Mucosa of rectum (tissue), 2 donors: Measurements from ENCODE around the gene PKD2L2.

Experiments used
- H3K27ac ChIP-seq, 2 donors: one replicate each; pipeline ENCODE4 v1.7.0; 2013; ENCODE audit warnings: inconsistent platforms in 2 of 2, low read depth in 2 of 2, low read length in 2 of 2
- H3K27me3 ChIP-seq, 2 donors: one replicate each; pipeline ENCODE4 v1.7.0; 2013; ENCODE audit warnings: low read length in 2 of 2; ENCODE audit not compliant: control insufficient read depth in 2 of 2, insufficient read depth in 2 of 2
- H3K36me3 ChIP-seq, 2 donors: one replicate each; pipeline ENCODE4 v1.7.0; 2013; ENCODE audit warnings: low read length in 2 of 2; ENCODE audit not compliant: control insufficient read depth in 2 of 2, insufficient read depth in 2 of 2
- H3K4me1 ChIP-seq, 2 donors: one replicate each; pipeline ENCODE4 v1.7.0; 2013; ENCODE audit warnings: low read length in 2 of 2, mild to moderate bottlenecking in 1 of 2; ENCODE audit not compliant: control insufficient read depth in 2 of 2, insufficient read depth in 2 of 2
- H3K4me3 ChIP-seq, 2 donors: one replicate each; pipeline ENCODE4 v1.7.0; 2013; ENCODE audit warnings: low read length in 2 of 2
- H3K9ac ChIP-seq, 2 donors: one replicate each; pipeline ENCODE4 v1.7.0; 2013; ENCODE audit warnings: low read length in 2 of 2, low read depth in 1 of 2, mild to moderate bottlenecking in 1 of 2
- H3K9me3 ChIP-seq, 2 donors: one replicate each; pipeline ENCODE4 v1.7.0; 2013; ENCODE audit warnings: low read length in 2 of 2; ENCODE audit not compliant: control insufficient read depth in 2 of 2
- donor health status: healthy.
- donor health status: Normal muscosa, but diverticular disease.

Gene PKD2L2

GRCh38 chr5:137916923-137917322 is 27.7 kb downstream of the PKD2L2 start:
- Histone ChIP-seq H3K9me3 (peaks cover 0 to 2% of the 10 kb centered on the region in 2 donors), H3K4me3 (no peak overlapping the region)

GRCh38 chr5:137921931-137922330 is 32.7 kb downstream of the PKD2L2 start:
- no peak overlapping the region for H3K9ac ChIP-seq
- no peak overlapping the region for H3K4me3 ChIP-seq
- H3K9me3 ChIP-seq = no peaks in the 10 kb centered on the region
- no peaks in the 10 kb centered on the region for H3K36me3 ChIP-seq
- H3K4me1 ChIP-seq = no peaks in the 10 kb centered on the region
- H3K27me3 ChIP-seq = no peaks in the 10 kb centered on the region
- H3K27ac ChIP-seq = no peak overlapping the region

More at GRCh38 chr5:137916923-137917322, 27.7 kb downstream of the PKD2L2 start:
- Histone ChIP-seq H3K4me1 (no peaks in the 10 kb centered on the region), H3K9ac (no peak overlapping the region), H3K27me3 (no peaks in the 10 kb centered on the region), H3K27ac (no peak overlapping the region), H3K36me3 (no peaks in the 10 kb centered on the region)

GRCh38 chr5:137923856-137924255 is 34.6 kb downstream of the PKD2L2 start:
- no peak overlapping the region for H3K27ac ChIP-seq
- no peaks in the 10 kb centered on the region for H3K9me3 ChIP-seq
- H3K4me1 ChIP-seq = no peaks in the 10 kb centered on the region
- no peak overlapping the region for H3K9ac ChIP-seq
- H3K27me3 ChIP-seq = no peaks in the 10 kb centered on the region
- H3K36me3 ChIP-seq = no peaks in the 10 kb centered on the region
- no peak overlapping the region for H3K4me3 ChIP-seq

- Histone ChIP-seq H3K36me3 (peaks cover 5 to 7% of the 10 kb centered on the region in 2 donors), H3K9ac (no peak overlapping the region), H3K4me1 (peaks cover 0 to 7% of the 10 kb centered on the region in 2 donors), H3K9me3 (no peaks in the 10 kb centered on the region), H3K4me3 (no peak overlapping the region), H3K27me3 (no peaks in the 10 kb centered on the region), H3K27ac (no peak overlapping the region)
These were observed 43.5 kb downstream of the PKD2L2 start for GRCh38 chr5:137932800-137933199.

GRCh38 chr5:137933491-137933911 is 44.2 kb downstream of the PKD2L2 start:
- no peaks in the 10 kb centered on the region for H3K9me3 ChIP-seq
- no peak overlapping the region for H3K9ac ChIP-seq
- H3K4me3 ChIP-seq = no peak overlapping the region
- H3K27ac ChIP-seq = no peak overlapping the region
- peaks cover 6 to 12% of the 10 kb centered on the region in 2 donors for H3K36me3 ChIP-seq
- peaks cover 0 to 7% of the 10 kb centered on the region in 2 donors for H3K4me1 ChIP-seq
- H3K27me3 ChIP-seq = no peaks in the 10 kb centered on the region

- Histone ChIP-seq H3K36me3 (peaks cover 20 to 29% of the 10 kb centered on the region in 2 donors), H3K4me3 (no peak overlapping the region), H3K4me1 (peaks cover 0 to 7% of the 10 kb centered on the region in 2 donors), H3K9ac (no peak overlapping the region), H3K9me3 (no peaks in the 10 kb centered on the region), H3K27me3 (no peaks in the 10 kb centered on the region), H3K27ac (no peak overlapping the region)
These were observed 45.9 kb downstream of the PKD2L2 start for GRCh38 chr5:137935190-137935589.

GRCh38 chr5:137935694-137936093 is 46.4 kb downstream of the PKD2L2 start:
- Histone ChIP-seq H3K9me3 (no peaks in the 10 kb centered on the region), H3K27me3 (no peaks in the 10 kb centered on the region), H3K4me3 (no peak overlapping the region), H3K36me3 (peaks cover 24 to 33% of the 10 kb centered on the region in 2 donors), H3K4me1 (peaks cover 0 to 7% of the 10 kb centered on the region in 2 donors), H3K27ac (no peak overlapping the region), H3K9ac (no peak overlapping the region)

GRCh38 chr5:137937994-137938750 is 48.9 kb downstream of the PKD2L2 start:
- H3K36me3 ChIP-seq = peaks cover 40 to 51% of the 10 kb centered on the region in 2 donors
- H3K4me3 ChIP-seq = no peak overlapping the region
- no peaks in the 10 kb centered on the region for H3K9me3 ChIP-seq
- H3K27ac ChIP-seq = no peak overlapping the region
- no peak overlapping the region for H3K9ac ChIP-seq
- H3K4me1 ChIP-seq = peaks cover 0 to 6% of the 10 kb centered on the region in 2 donors
- H3K27me3 ChIP-seq = no peaks in the 10 kb centered on the region

- Histone ChIP-seq H3K9ac (no peak overlapping the region), H3K27me3 (no peaks in the 10 kb centered on the region), H3K4me3 (no peak overlapping the region), H3K4me1 (peaks cover 0 to under 1% of the 10 kb centered on the region in 2 donors), H3K36me3 (peaks cover 40 to 51% of the 10 kb centered on the region in 2 donors), H3K27ac (no peak overlapping the region), H3K9me3 (no peaks in the 10 kb centered on the region)
These were observed 49.5 kb downstream of the PKD2L2 start for GRCh38 chr5:137938751-137939143.

GRCh38 chr5:137939331-137939730 is 50.1 kb downstream of the PKD2L2 start:
- Histone ChIP-seq H3K9me3 (no peaks in the 10 kb centered on the region), H3K36me3 (peaks cover 46 to 57% of the 10 kb centered on the region in 2 donors)

More at GRCh38 chr5:137939331-137939730, 50.1 kb downstream of the PKD2L2 start:
- Histone ChIP-seq H3K4me1 (no peaks in the 10 kb centered on the region), H3K4me3 (no peak overlapping the region), H3K27ac (no peak overlapping the region), H3K27me3 (no peaks in the 10 kb centered on the region), H3K9ac (no peak overlapping the region)
